Activated naive CD4-positive, alpha-beta T cell treated with anti-CD3 and anti-CD28 coated beads for 36 hours (primary cell): ENCODE measurements around the gene PTF1A. TPM values are rescaled to one million over a fixed set of nuclear protein-coding genes. Genes with fewer than 3 reads are reported as not detected.

Experiments
- CTCF ChIA-PET: fragments of 350-600 bp; sonication (Branson Sonifier 250); formaldehyde crosslinking; loops from one replicate; lab custom pipeline; 2021; ENCODE audit warnings: antibody characterized with exemption; lab: Charles Lee
- DNase-seq: peaks from one replicate; pipeline ENCODE4 v3.0.0-alpha.2; 2020
- H3K27ac Mint-ChIP-seq: one replicate; pipeline ENCODE4 v1.8.0; 2021; ENCODE audit warnings: mild to moderate bottlenecking, mixed read lengths
- H3K27me3 Mint-ChIP-seq: one replicate; pipeline ENCODE4 v1.8.0; 2021; ENCODE audit warnings: low read depth, mixed read lengths
- H3K36me3 Mint-ChIP-seq: one replicate; pipeline ENCODE4 v1.8.0; 2021; ENCODE audit warnings: low read depth, mixed read lengths
- H3K4me1 Mint-ChIP-seq: one replicate; pipeline ENCODE4 v1.8.0; 2021; ENCODE audit warnings: low read depth, mixed read lengths
- H3K4me3 Mint-ChIP-seq: one replicate; pipeline ENCODE4 v1.8.0; 2021; ENCODE audit warnings: mild to moderate bottlenecking, moderate library complexity, mixed read lengths
- H3K9me3 Mint-ChIP-seq: one replicate; pipeline ENCODE4 v1.8.0; 2021; ENCODE audit warnings: mixed read lengths
- intact Hi-C: fragments of 100-400 bp; cut with micrococcal nuclease; formaldehyde crosslinking; loops from one replicate; pipeline ENCODE4 v1.15.1; 2023
- total RNA-seq, 2 experiments: library from RNA; stranded (reverse); gene quantifications; one replicate each; pipeline ENCODE4 v1.2.3, GENCODE V29; 2021

Gene PTF1A
- total RNA-seq, 2 experiments from 2014 or later, result not detected

DNA sequence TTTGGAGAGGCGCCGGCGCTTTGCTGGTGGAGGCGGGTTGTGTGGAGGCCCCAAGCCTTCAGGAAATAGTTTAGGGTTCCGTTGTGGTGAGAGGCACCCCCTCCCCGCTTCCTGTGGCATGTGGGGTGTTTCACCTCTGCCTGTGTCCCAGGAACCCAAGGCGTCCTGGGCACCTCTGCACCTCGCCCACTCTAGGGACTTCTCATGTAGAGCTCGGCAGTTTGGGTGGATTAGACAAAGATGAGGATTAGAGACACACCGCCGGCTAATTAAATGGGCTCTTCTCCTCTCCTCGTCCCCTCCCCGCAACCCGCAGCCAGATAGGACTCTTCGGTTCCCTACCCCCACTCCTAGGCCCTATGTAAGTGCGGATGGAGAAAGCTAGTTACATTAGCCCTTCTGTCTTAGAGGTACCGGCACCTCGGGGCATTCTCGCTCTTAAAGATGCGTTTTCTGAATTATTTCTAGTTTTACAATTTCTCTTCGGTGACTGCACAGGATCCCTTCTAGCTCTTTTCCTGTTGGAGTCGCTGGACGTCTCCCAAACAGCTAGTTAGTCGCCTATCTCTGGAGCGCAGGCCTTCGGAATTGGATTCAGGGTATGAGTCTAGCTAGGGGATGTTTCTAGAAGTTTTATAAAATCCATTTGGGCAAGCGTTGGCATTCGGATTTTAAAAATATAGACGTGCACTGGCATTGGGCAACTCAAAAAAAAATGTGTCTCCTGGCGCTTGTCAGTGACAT lies 7.8 kb downstream of the PTF1A start:
- DNase-seq, result no peak
- CTCF ChIA-PET, result no interaction called here
- H3K27me3 Mint-ChIP-seq, result peaks cover 80% of the 10 kb centered on the region
- H3K4me3 Mint-ChIP-seq, result no peak overlapping the region
- intact Hi-C loops, result loop anchor here (5.0 kb wide), 1 partner anchor 33 kb away; no protein-coding TSS in a partner anchor
- H3K9me3 Mint-ChIP-seq, result no peaks in the 10 kb centered on the region
- peaks cover 12% of the 10 kb centered on the region for H3K4me1 Mint-ChIP-seq
- no peaks in the 10 kb centered on the region for H3K36me3 Mint-ChIP-seq
- H3K27ac Mint-ChIP-seq, result no peak overlapping the region

DNA sequence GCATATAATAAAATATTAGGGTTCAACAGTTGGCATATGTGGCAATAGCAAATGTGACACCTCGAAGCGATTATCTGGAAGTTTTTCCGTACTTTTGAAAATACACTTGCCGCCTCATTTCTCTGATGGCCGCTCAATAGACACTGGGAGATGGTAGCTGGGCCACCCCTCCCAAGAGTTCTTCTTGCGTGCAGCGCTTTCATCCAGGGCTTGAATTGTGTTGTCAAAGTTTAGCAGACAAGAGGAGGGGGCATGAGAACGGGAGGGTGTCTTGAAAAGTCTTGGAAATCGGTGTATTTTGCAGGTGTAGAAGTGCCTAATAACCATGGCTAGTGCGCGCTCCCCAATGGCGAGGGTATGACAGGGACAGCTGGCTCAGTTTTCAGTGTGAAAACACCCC lies 8.5 kb downstream of the PTF1A start:
- CTCF ChIA-PET, result no interaction called here
- Mint-ChIP-seq H3K27me3 (peaks cover 76% of the 10 kb centered on the region), H3K9me3 (no peaks in the 10 kb centered on the region), H3K27ac (no peak overlapping the region), H3K4me3 (no peak overlapping the region), H3K36me3 (no peaks in the 10 kb centered on the region), H3K4me1 (peaks cover 10% of the 10 kb centered on the region)
- no peak for DNase-seq
- intact Hi-C loops, result loop anchor here (5.0 kb wide), 1 partner anchor 33 kb away; no protein-coding TSS in a partner anchor

DNA sequence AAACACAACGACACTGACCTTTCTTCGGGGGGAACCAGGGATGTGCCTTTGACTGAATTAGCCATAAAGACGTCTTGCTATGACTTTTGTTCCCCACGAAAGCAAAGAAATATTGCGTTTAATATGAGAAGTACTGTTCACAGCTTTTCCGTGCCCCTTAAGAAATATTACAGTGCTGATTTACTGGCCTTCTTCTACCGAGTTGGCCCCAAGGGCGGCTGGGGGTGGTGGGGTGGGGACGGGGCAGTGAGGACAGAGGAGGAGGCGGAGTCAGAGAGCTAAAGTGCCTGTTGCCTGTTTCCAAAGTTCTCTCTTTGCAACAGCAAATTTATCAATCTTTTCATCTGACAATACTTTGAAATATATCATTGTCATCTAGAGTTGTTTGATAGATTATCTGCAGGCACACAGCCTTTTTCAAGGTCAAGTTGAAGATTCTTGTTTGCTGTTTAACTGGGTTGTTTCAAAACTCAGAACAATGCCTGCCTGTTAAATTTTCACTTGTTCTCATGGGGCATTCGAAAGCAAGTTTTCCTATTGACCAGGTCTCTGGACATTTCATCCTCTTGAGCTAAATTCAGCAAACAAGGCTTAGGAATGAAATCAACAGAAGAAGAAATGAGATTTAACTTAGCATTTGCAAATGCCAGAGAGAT lies 9.0 kb downstream of the PTF1A start:
- Mint-ChIP-seq H3K27me3 (peaks cover 73% of the 10 kb centered on the region), H3K27ac (no peak overlapping the region), H3K9me3 (no peaks in the 10 kb centered on the region), H3K4me3 (no peak overlapping the region), H3K4me1 (peaks cover 10% of the 10 kb centered on the region), H3K36me3 (no peaks in the 10 kb centered on the region)
- no peak for DNase-seq
- intact Hi-C loops, result loop anchor here (5.0 kb wide), 1 partner anchor 34 kb away; no protein-coding TSS in a partner anchor
- CTCF ChIA-PET, result no interaction called here

DNA sequence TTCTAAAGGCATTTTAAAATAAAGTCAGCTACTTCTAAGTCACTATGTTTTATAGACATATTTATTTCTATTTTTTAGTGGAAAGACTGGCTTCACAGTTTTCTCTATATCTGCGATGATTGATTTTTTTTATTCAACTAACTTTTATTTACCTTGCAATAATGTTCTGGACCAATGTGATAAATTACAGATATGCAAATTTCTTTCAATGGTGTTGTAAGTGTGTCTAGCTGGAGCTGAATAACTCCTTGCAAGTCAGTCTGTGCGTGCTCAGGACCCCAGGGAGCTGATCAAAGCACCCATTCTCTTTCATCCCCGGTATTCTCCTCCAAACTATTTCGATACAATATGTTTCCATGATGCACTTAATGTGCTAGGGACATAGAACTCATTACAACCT lies 9.7 kb downstream of the PTF1A start:
- Mint-ChIP-seq H3K36me3 (no peaks in the 10 kb centered on the region), H3K4me1 (peaks cover 10% of the 10 kb centered on the region), H3K27me3 (peaks cover 66% of the 10 kb centered on the region), H3K27ac (no peak overlapping the region), H3K9me3 (no peaks in the 10 kb centered on the region), H3K4me3 (no peak overlapping the region)
- CTCF ChIA-PET, result no interaction called here
- DNase-seq, result no peak
- intact Hi-C loops, result loop anchor here (5.0 kb wide), 1 partner anchor 35 kb away; no protein-coding TSS in a partner anchor

DNA sequence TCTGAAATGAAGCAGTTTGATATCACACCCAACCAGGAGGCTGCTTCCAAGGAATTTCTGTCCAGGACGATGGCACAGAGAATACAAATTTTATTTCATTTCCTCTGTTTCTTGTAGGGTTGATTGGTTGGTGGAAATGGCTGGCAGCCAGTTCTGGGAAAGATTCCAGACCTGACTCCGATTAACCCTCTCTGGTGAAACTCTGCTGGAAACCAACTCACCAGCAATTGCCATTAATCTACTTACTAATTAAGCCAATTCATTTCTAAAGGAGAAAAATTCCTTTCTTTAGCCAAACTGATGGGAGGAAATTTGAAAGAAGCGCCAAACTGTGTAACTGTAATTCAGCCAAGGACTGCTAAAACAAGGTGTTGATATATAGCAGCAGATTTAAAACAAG lies 10.7 kb downstream of the PTF1A start:
- DNase-seq, result no peak
- Mint-ChIP-seq H3K27me3 (peaks cover 58% of the 10 kb centered on the region), H3K36me3 (no peaks in the 10 kb centered on the region), H3K4me1 (peaks cover 10% of the 10 kb centered on the region), H3K27ac (no peak overlapping the region), H3K9me3 (no peaks in the 10 kb centered on the region), H3K4me3 (no peak overlapping the region)
- CTCF ChIA-PET, result interaction anchor here (0.6 kb wide), 1 partner anchor 348 kb away, joined by 3 read pairs; no protein-coding TSS in a partner anchor
- intact Hi-C loops, result loop anchor here (5.0 kb wide), 1 partner anchor 35 kb away; no protein-coding TSS in a partner anchor

DNA sequence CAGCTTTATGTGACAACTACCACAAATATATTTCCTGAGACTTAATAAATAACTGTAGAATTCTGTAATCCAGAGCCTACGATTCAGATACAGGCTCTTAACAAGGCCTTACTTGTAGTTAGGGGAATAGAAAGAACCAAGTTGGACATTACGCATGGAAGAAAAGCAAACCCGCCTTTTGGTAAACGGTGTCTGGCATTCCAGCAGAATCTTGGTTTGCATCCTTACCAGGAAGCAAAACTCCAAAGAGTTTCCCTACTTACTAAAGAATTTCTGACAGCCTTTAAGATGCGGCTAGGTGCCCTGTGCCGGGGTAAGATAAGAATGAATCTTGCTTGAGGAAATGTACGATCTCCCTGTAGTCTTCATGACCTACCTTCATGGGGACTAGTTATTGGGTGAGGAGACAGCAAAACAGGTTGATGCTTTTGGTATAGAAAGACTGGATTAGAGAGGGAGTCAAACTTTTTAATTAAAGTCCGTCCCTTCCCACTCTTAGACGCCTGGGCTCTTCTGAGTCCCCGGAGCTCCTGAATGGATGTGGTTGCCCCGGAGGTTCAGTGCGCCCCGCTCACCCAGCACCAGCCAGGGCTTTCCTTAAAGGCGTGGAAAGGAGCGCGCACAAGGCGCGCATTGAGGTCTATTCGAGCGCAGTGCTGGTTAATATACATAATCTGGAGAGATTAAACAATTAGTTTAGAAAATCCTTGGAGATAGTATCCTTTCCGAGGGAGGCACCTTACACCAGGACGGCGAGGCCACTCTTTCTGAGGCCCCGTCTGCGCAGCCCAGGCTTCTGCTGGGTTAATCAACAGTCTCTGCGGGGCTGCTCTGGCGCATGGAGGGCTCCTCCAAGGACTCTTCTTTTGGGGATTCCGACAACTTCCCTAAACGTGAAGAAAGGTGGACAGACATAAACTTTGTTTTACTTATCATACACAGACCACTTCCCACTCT lies 11.5 kb downstream of the PTF1A start:
- DNase-seq, result no peak
- Mint-ChIP-seq H3K27me3 (peaks cover 49% of the 10 kb centered on the region), H3K27ac (no peak overlapping the region), H3K4me1 (peaks cover 7% of the 10 kb centered on the region), H3K36me3 (no peaks in the 10 kb centered on the region), H3K4me3 (no peak overlapping the region), H3K9me3 (no peaks in the 10 kb centered on the region)
- intact Hi-C loops, result loop anchor here (5.0 kb wide), 1 partner anchor 36 kb away; no protein-coding TSS in a partner anchor
- CTCF ChIA-PET, result interaction anchor here (0.6 kb wide), 1 partner anchor 347 kb away, joined by 3 read pairs; no protein-coding TSS in a partner anchor

DNA sequence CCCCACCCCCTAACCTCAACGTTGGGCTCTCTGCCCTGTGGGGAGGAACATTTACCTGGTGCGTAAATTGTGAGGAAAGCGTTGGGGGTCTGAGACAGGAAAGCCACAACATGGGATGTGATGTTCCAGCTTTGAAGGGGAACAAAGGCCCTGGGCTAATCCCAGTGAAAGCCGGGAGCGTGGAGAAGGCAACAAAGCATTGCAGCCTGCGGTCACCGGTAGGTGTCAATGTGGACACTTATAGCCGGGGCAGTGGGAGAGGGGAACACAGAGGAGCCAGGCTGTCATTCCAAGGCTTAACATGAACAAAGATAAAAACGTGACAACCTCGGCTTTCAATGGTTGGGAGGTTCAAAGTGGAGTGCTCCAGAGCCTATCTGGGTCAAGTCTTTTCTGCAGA lies 12.7 kb downstream of the PTF1A start:
- peaks cover 4% of the 10 kb centered on the region for H3K4me1 Mint-ChIP-seq
- intact Hi-C loops, result loop anchor here (5.0 kb wide), 1 partner anchor 37 kb away; no protein-coding TSS in a partner anchor
- H3K36me3 Mint-ChIP-seq, result no peaks in the 10 kb centered on the region
- H3K4me3 Mint-ChIP-seq, result no peak overlapping the region
- peaks cover 52% of the 10 kb centered on the region for H3K27me3 Mint-ChIP-seq
- no peak for DNase-seq
- CTCF ChIA-PET, result interaction anchor here (0.6 kb wide), 1 partner anchor 89 kb away, joined by 3 read pairs; no protein-coding TSS in a partner anchor
- no peak overlapping the region for H3K27ac Mint-ChIP-seq
- H3K9me3 Mint-ChIP-seq, result no peaks in the 10 kb centered on the region

DNA sequence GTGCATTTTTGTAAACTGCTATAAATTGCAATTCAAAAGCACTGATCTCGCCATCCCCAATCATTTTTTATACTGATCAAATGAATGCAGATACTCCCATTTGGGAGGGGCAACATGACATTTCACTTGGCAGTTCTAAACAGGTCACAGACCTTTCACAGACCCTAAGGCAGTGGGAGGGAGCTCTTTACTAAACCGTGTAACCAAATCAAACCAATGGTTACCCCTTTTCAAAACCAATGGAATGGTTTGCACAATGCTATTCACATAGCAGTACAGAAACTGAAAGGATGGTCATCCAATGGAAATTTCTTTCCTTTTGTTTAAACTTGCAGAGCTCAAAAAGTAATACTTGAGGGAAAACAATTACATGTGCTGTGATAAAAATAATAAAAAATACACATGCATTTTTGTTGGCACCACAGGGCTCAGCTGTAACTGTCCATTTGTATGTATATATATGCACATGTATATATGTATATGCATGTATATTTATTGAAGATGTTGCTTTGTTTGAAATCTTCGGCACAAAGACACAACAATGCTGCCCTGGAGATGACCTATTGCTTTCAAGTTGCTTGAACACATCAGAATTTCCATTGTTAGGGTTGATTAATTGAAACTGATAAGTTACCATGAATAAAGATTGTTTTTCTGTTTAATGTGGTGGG lies 14.0 kb downstream of the PTF1A start:
- Mint-ChIP-seq H3K36me3 (no peaks in the 10 kb centered on the region), H3K4me3 (no peak overlapping the region), H3K27ac (no peak overlapping the region), H3K4me1 (no peaks in the 10 kb centered on the region), H3K9me3 (no peaks in the 10 kb centered on the region), H3K27me3 (peaks cover 49% of the 10 kb centered on the region)
- CTCF ChIA-PET, result no interaction called here
- no peak for DNase-seq
- intact Hi-C loops, result no loop called here

DNA sequence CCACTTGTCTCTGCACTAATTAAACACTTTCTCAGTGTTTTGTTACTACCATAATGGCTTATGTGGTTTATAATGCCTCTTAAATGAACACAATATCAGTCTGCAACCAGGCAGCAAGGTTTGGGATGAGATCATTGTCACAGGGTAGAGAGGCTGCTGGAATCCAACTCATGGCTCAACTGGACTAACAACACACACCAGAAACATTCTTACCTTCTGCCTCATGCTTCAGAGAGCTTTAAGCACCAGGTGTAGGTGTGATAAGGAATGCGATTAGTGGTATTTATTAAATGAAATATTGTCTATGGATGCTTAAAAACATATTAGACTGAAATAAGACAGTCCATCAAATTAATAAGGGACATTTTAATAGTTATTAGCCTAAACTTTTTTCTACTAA lies 25.4 kb downstream of the PTF1A start:
- H3K9me3 Mint-ChIP-seq, result no peaks in the 10 kb centered on the region
- intact Hi-C loops, result no loop called here
- DNase-seq, result no peak
- CTCF ChIA-PET, result no interaction called here
- no peaks in the 10 kb centered on the region for H3K36me3 Mint-ChIP-seq
- no peak overlapping the region for H3K4me3 Mint-ChIP-seq
- H3K27ac Mint-ChIP-seq, result no peak overlapping the region
- no peaks in the 10 kb centered on the region for H3K4me1 Mint-ChIP-seq
- H3K27me3 Mint-ChIP-seq, result peaks cover 8% of the 10 kb centered on the region

DNA sequence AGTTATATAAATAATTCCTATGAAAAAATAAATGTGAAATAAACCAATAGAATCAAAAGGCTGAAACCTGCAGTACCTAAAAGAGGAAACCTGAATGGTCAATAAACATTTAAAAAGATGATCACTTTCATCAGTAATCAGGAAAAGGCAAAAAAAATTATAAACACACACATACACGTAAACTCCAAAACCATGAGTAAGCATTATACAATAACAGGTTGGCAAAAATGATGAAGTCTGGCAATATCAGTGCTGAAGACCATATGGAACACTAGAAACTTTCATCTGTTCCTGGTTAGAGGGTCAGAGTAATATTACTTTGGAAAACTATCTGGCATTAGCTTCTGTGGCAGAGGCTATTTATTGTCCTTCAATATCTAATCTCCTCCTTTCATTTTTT lies 38.5 kb downstream of the PTF1A start:
- no peak for DNase-seq
- CTCF ChIA-PET, result no interaction called here
- Mint-ChIP-seq H3K27ac (no peak overlapping the region), H3K4me3 (no peak overlapping the region), H3K4me1 (no peaks in the 10 kb centered on the region), H3K9me3 (peaks cover 1% of the 10 kb centered on the region), H3K36me3 (peaks cover 1% of the 10 kb centered on the region), H3K27me3 (peaks cover 11% of the 10 kb centered on the region)
- intact Hi-C loops, result no loop called here

DNA sequence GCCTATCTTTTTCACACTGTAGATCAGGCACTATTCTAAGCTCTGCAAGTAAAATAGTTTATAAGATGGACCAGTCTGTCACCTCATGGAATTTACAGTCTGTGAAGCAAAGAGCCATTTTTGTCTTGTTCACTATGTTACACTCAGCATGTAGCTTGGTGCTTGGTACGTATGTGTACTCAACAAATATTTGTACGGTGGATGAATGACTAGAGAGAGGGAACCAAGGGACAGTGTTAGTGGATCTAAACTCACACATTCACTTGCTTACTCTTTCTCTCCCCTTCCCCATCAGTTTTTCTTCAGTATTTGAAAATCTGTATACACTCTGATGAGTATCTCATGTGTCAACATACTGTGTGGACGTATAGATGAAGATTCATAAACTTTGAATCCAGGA lies 45.9 kb downstream of the PTF1A start:
- no peak for DNase-seq
- Mint-ChIP-seq H3K36me3 (peaks cover 1% of the 10 kb centered on the region), H3K9me3 (no peaks in the 10 kb centered on the region), H3K4me1 (no peaks in the 10 kb centered on the region), H3K4me3 (no peak overlapping the region), H3K27me3 (peaks cover 11% of the 10 kb centered on the region), H3K27ac (no peak overlapping the region)
- intact Hi-C loops, result no loop called here
- CTCF ChIA-PET, result interaction anchor here (0.8 kb wide), 1 partner anchor 959 kb away, joined by 3 read pairs; no protein-coding TSS in a partner anchor
